Suppressor macrophage treated with lipopolysaccharide for 4 hours (primary cell): ENCODE data around the gene HLA-E.
A peak's percentile ranks its signal among the peaks of the same experiment; 100 is the strongest.
"Not testable (repeated sequence)": the region's sequence is repeated elsewhere in the genome, so short reads cannot be mapped to it uniquely, and the experiment has no call there.

Experiments
- DNase-seq: peaks from one replicate; pipeline ENCODE4 v3.0.0-alpha.2; 2020

The HLA-E gene

GRCh38 chr6:30489081-30490025 is at the start of gene HLA-E:
Gene HLA-E (plus strand): TSS chr6:30489509. CDS start chr6:30489532, 23 bp downstream.
- DNase-seq, result peak; percentile 100

- DNase-seq, result no peak
These were observed 48.1 kb upstream of the HLA-E start for GRCh38 chr6:30441171-30441570.

GRCh38 chr6:30443657-30444450 is 45.5 kb upstream of the HLA-E start:
- peak; percentile 21 for DNase-seq

- no peak for DNase-seq
These were observed 44.9 kb upstream of the HLA-E start for GRCh38 chr6:30444451-30444742.

- DNase-seq, result no peak
These were observed 43.0 kb upstream of the HLA-E start for GRCh38 chr6:30446259-30446658.

GRCh38 chr6:30447237-30447636 is 42.1 kb upstream of the HLA-E start:
- DNase-seq, result no peak

- DNase-seq, result no peak
These were observed 38.8 kb upstream of the HLA-E start for GRCh38 chr6:30450548-30450908.

- peak; percentile 73 for DNase-seq
These were observed 38.1 kb upstream of the HLA-E start for GRCh38 chr6:30450909-30451841.

GRCh38 chr6:30452736-30453507 is 36.4 kb upstream of the HLA-E start:
- DNase-seq, result no peak

- DNase-seq, result peak; percentile 97
These were observed 35.7 kb upstream of the HLA-E start for GRCh38 chr6:30453508-30454116.

GRCh38 chr6:30459145-30459544 is 30.2 kb upstream of the HLA-E start:
- DNase-seq, result no peak

- DNase-seq, result no peak
These were observed 28.3 kb upstream of the HLA-E start for GRCh38 chr6:30461055-30461454.

- no peak for DNase-seq
These were observed 26.8 kb upstream of the HLA-E start for GRCh38 chr6:30462482-30462881.

GRCh38 chr6:30463242-30463641 is 26.1 kb upstream of the HLA-E start:
- DNase-seq, result no peak

- DNase-seq, result peak; percentile 72
These were observed 25.4 kb upstream of the HLA-E start for GRCh38 chr6:30463651-30464618.

- peak; percentile 42 for DNase-seq
These were observed 23.6 kb upstream of the HLA-E start for GRCh38 chr6:30465595-30466306.

- DNase-seq, result no peak
These were observed 18.3 kb upstream of the HLA-E start for GRCh38 chr6:30470968-30471367.

GRCh38 chr6:30475116-30475515 is 14.2 kb upstream of the HLA-E start:
- DNase-seq, result not testable (repeated sequence)

GRCh38 chr6:30480536-30481156 is 8.7 kb upstream of the HLA-E start:
- peak; percentile 63 for DNase-seq
